Measurements from ENCODE around the gene GOLT1B.

GOLT1B gene

DNA sequence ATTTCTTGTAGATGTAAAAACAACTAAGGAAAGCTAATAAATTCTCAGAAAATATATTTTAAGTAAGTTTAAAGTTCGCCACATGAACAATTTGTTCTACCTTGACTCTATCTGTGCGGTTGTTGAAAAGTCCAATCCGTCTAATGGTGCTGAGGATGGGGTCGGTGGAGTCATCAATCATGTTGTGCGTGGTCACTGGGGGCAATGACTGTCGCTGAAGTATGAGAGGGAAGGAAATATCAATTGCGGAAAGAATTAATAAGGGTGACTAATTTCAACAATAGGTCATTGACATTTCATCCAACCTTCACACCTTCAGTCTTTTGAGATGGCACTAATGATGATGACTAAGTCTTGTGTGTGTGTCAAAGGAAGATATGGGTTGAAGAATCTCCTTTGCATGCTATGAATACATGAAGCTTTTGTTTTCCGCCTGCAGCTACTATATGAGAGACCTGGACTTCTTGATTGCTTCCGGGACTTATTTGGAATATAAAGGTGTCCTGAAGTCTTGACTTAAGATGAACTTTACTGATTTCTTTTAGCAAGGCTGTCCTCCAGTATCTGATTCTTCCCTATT lies 56.6 kb downstream of the GOLT1B start:
- H3K79me2 ChIP-seq (ENCODE audit: control insufficient read depth, insufficient read depth, low read length): no peaks in the 10 kb centered on the region
- H3K9ac ChIP-seq (ENCODE audit: low read length): no peak overlapping the region
- H2AK5ac ChIP-seq (ENCODE audit: low read length): no peak overlapping the region
- no peak overlapping the region for H2BK5ac ChIP-seq (ENCODE audit: low read length)
- H4K5ac ChIP-seq (ENCODE audit: low read length): no peak overlapping the region
- no peaks in the 10 kb centered on the region for H3K4me1 ChIP-seq (ENCODE audit: control insufficient read depth, low read depth, low read length)
- no peaks in the 10 kb centered on the region for H3K79me1 ChIP-seq (ENCODE audit: low read length)
- H3K18ac ChIP-seq (ENCODE audit: low read length): no peak overlapping the region
- H2BK120ac ChIP-seq (ENCODE audit: low read depth, low read length): no peak overlapping the region
- no peak overlapping the region for H3K27ac ChIP-seq (ENCODE audit: low read depth, low read length)
- no peak overlapping the region for H4K8ac ChIP-seq (ENCODE audit: low read depth, low read length)
- no peak overlapping the region for H2BK15ac ChIP-seq (replicated peaks; ENCODE audit: low read depth)
- no peaks in the 10 kb centered on the region for H3K27me3 ChIP-seq (ENCODE audit: insufficient read depth, low read length, poor library complexity)
- H3K4me3 ChIP-seq (ENCODE audit: low read length): no peak overlapping the region
- H3K56ac ChIP-seq (ENCODE audit: low read length): no peak overlapping the region
- H3K4me2 ChIP-seq (ENCODE audit: low read length): no peak overlapping the region
- no peak overlapping the region for H3K23ac ChIP-seq (ENCODE audit: low read length)
- H3K4ac ChIP-seq (ENCODE audit: low read depth, low read length): no peak overlapping the region
- no CpG with 5 or more reads among the region's 9 CpGs for WGBS (ENCODE audit: extremely low coverage, insufficient coverage, low lambda C conversion rate)
- H3K36me3 ChIP-seq (ENCODE audit: control insufficient read depth, insufficient read depth, low read length): no peaks in the 10 kb centered on the region
- DNase-seq: no peak

DNA sequence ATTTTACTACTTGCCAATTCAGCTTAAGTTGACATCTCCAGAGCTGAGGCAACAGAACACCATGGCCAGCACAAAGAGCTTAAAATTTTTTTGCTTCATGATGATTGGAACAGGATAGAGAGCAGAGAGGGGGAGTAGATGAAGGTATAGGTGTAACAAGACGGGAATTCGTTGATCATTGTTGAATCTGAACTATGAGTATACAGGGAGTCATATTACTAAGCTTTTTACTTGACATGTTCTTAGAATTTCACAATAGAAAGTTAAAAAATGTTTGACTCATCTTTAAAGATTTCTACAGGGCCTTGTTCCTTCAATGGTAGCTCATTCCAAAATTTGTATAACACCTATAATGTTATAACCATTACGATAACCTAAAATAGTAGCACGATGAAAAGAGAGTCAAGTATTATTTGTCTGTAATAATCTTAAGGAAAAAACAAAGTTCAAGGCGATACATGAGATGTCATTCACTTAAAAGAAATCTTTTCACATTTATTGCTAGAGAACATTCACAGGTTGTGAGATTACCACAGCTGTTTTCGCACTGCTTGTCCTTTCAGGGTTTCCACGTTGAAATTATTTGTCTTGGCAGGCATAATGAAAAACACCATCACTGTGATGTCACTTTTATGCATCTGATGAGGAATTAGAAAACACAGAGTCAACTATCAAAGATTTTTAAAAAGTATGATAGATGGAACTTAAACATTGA lies 58.4 kb downstream of the GOLT1B start:
- H3K4me3 ChIP-seq (ENCODE audit: low read length): no peak overlapping the region
- no peaks in the 10 kb centered on the region for H3K27me3 ChIP-seq (ENCODE audit: insufficient read depth, low read length, poor library complexity)
- no peak overlapping the region for H2BK120ac ChIP-seq (ENCODE audit: low read depth, low read length)
- no peak overlapping the region for H2BK5ac ChIP-seq (ENCODE audit: low read length)
- H3K4me1 ChIP-seq (ENCODE audit: control insufficient read depth, low read depth, low read length): no peaks in the 10 kb centered on the region
- H3K4ac ChIP-seq (ENCODE audit: low read depth, low read length): no peak overlapping the region
- no peak overlapping the region for H2BK15ac ChIP-seq (replicated peaks; ENCODE audit: low read depth)
- no CpG with 5 or more reads among the region's 7 CpGs for WGBS (ENCODE audit: extremely low coverage, insufficient coverage, low lambda C conversion rate)
- no peaks in the 10 kb centered on the region for H3K36me3 ChIP-seq (ENCODE audit: control insufficient read depth, insufficient read depth, low read length)
- no peaks in the 10 kb centered on the region for H3K79me1 ChIP-seq (ENCODE audit: low read length)
- no peak overlapping the region for H3K23ac ChIP-seq (ENCODE audit: low read length)
- no peak overlapping the region for H4K8ac ChIP-seq (ENCODE audit: low read depth, low read length)
- no peak overlapping the region for H3K4me2 ChIP-seq (ENCODE audit: low read length)
- H3K27ac ChIP-seq (ENCODE audit: low read depth, low read length): no peak overlapping the region
- no peaks in the 10 kb centered on the region for H3K79me2 ChIP-seq (ENCODE audit: control insufficient read depth, insufficient read depth, low read length)
- no peak overlapping the region for H3K56ac ChIP-seq (ENCODE audit: low read length)
- H2AK5ac ChIP-seq (ENCODE audit: low read length): no peak overlapping the region
- no peak overlapping the region for H3K18ac ChIP-seq (ENCODE audit: low read length)
- DNase-seq: no peak
- H3K9ac ChIP-seq (ENCODE audit: low read length): no peak overlapping the region
- H4K5ac ChIP-seq (ENCODE audit: low read length): no peak overlapping the region

DNA sequence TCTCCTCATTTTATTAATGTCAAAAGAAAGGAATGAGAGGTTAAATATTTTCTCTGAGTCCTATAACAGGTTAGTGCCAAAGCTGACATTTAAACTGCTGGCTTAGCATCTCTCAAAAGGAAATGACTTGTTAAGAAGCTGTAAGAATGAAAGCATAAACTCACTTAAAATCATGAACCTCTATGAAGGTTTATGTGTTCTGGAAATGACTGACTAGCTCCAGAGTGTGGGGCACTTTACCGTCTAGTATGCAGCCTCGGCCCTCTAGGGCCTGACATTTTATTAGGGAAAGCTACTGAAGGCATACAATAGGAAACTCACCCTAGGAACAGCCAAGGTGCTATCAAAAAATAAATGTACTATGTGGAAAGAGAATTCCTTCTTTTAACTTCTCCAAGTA lies 59.6 kb downstream of the GOLT1B start:
- Histone ChIP-seq H3K4me2 (ENCODE audit: low read length) (no peak overlapping the region), H3K18ac (ENCODE audit: low read length) (no peak overlapping the region), H2AK5ac (ENCODE audit: low read length) (no peak overlapping the region), H4K5ac (ENCODE audit: low read length) (no peak overlapping the region), H3K9ac (ENCODE audit: low read length) (no peak overlapping the region), H2BK15ac (replicated peaks; ENCODE audit: low read depth) (no peak overlapping the region), H3K27me3 (ENCODE audit: insufficient read depth, low read length, poor library complexity) (no peaks in the 10 kb centered on the region), H3K79me2 (ENCODE audit: control insufficient read depth, insufficient read depth, low read length) (no peaks in the 10 kb centered on the region), H2BK5ac (ENCODE audit: low read length) (no peak overlapping the region), H3K23ac (ENCODE audit: low read length) (no peak overlapping the region), H2BK120ac (ENCODE audit: low read depth, low read length) (no peak overlapping the region), H4K8ac (ENCODE audit: low read depth, low read length) (no peak overlapping the region), H3K36me3 (ENCODE audit: control insufficient read depth, insufficient read depth, low read length) (no peaks in the 10 kb centered on the region), H3K27ac (ENCODE audit: low read depth, low read length) (no peak overlapping the region), H3K56ac (ENCODE audit: low read length) (no peak overlapping the region), H3K4me3 (ENCODE audit: low read length) (no peak overlapping the region), H3K4ac (ENCODE audit: low read depth, low read length) (no peak overlapping the region), H3K4me1 (ENCODE audit: control insufficient read depth, low read depth, low read length) (no peaks in the 10 kb centered on the region), H3K79me1 (ENCODE audit: low read length) (no peaks in the 10 kb centered on the region)
- no peak for DNase-seq
- WGBS (ENCODE audit: extremely low coverage, insufficient coverage, low lambda C conversion rate): no CpG with 5 or more reads among the region's 2 CpGs

GRCh38 chr12:21562859-21563258 lies 61.3 kb downstream of the GOLT1B start:
- H2AK5ac ChIP-seq (ENCODE audit: low read length): no peak overlapping the region
- DNase-seq: no peak
- H3K27me3 ChIP-seq (ENCODE audit: insufficient read depth, low read length, poor library complexity): no peaks in the 10 kb centered on the region
- no peak overlapping the region for H3K4ac ChIP-seq (ENCODE audit: low read depth, low read length)
- no peak overlapping the region for H3K23ac ChIP-seq (ENCODE audit: low read length)
- no peak overlapping the region for H3K9ac ChIP-seq (ENCODE audit: low read length)
- WGBS (ENCODE audit: extremely low coverage, insufficient coverage, low lambda C conversion rate): no CpG with 5 or more reads among the region's 2 CpGs
- no peak overlapping the region for H4K8ac ChIP-seq (ENCODE audit: low read depth, low read length)
- no peak overlapping the region for H2BK120ac ChIP-seq (ENCODE audit: low read depth, low read length)
- no peak overlapping the region for H4K5ac ChIP-seq (ENCODE audit: low read length)
- no peak overlapping the region for H3K56ac ChIP-seq (ENCODE audit: low read length)
- no peaks in the 10 kb centered on the region for H3K36me3 ChIP-seq (ENCODE audit: control insufficient read depth, insufficient read depth, low read length)
- no peaks in the 10 kb centered on the region for H3K79me1 ChIP-seq (ENCODE audit: low read length)
- no peak overlapping the region for H3K18ac ChIP-seq (ENCODE audit: low read length)
- H2BK15ac ChIP-seq (replicated peaks; ENCODE audit: low read depth): no peak overlapping the region
- H3K79me2 ChIP-seq (ENCODE audit: control insufficient read depth, insufficient read depth, low read length): no peaks in the 10 kb centered on the region
- no peak overlapping the region for H3K27ac ChIP-seq (ENCODE audit: low read depth, low read length)
- H3K4me1 ChIP-seq (ENCODE audit: control insufficient read depth, low read depth, low read length): no peaks in the 10 kb centered on the region
- H3K4me2 ChIP-seq (ENCODE audit: low read length): no peak overlapping the region
- H2BK5ac ChIP-seq (ENCODE audit: low read length): no peak overlapping the region
- no peak overlapping the region for H3K4me3 ChIP-seq (ENCODE audit: low read length)

- no peak overlapping the region for H3K4me2 ChIP-seq (ENCODE audit: low read length)
- H3K79me1 ChIP-seq (ENCODE audit: low read length): no peaks in the 10 kb centered on the region
- whole genome bisulfite sequencing (ENCODE audit: extremely low coverage, insufficient coverage, low lambda C conversion rate): no CpG with 5 or more reads among the region's 5 CpGs
- no peak overlapping the region for H2AK5ac ChIP-seq (ENCODE audit: low read length)
- no peak overlapping the region for H3K18ac ChIP-seq (ENCODE audit: low read length)
- no peak overlapping the region for H3K9ac ChIP-seq (ENCODE audit: low read length)
- no peak overlapping the region for H3K4me3 ChIP-seq (ENCODE audit: low read length)
- no peak overlapping the region for H4K8ac ChIP-seq (ENCODE audit: low read depth, low read length)
- H2BK120ac ChIP-seq (ENCODE audit: low read depth, low read length): no peak overlapping the region
- no peak overlapping the region for H3K27ac ChIP-seq (ENCODE audit: low read depth, low read length)
- no peaks in the 10 kb centered on the region for H3K27me3 ChIP-seq (ENCODE audit: insufficient read depth, low read length, poor library complexity)
- H2BK5ac ChIP-seq (ENCODE audit: low read length): no peak overlapping the region
- H3K23ac ChIP-seq (ENCODE audit: low read length): no peak overlapping the region
- no peak for DNase-seq
- H3K4me1 ChIP-seq (ENCODE audit: control insufficient read depth, low read depth, low read length): no peaks in the 10 kb centered on the region
- H4K5ac ChIP-seq (ENCODE audit: low read length): no peak overlapping the region
- no peaks in the 10 kb centered on the region for H3K79me2 ChIP-seq (ENCODE audit: control insufficient read depth, insufficient read depth, low read length)
- no peaks in the 10 kb centered on the region for H3K36me3 ChIP-seq (ENCODE audit: control insufficient read depth, insufficient read depth, low read length)
- no peak overlapping the region for H3K4ac ChIP-seq (ENCODE audit: low read depth, low read length)
- H3K56ac ChIP-seq (ENCODE audit: low read length): no peak overlapping the region
- no peak overlapping the region for H2BK15ac ChIP-seq (replicated peaks; ENCODE audit: low read depth)
These were observed 64.8 kb downstream of the GOLT1B start for GRCh38 chr12:21566223-21566906.
